Epithelial cell of esophagus (primary cell): ENCODE data around the gene MAGI2.

ENCODE experiments used
- DNase-seq: peaks from one replicate; pipeline ENCODE4 v3.0.0; 2010; ENCODE audit warnings: low read depth
- H3K4me3 ChIP-seq: 2 replicates; pipeline ENCODE4 v1.5.1; 2011; ENCODE audit warnings: mild to moderate bottlenecking, low read length, control low read depth
- TF ChIP-seq, protein P1 (sequence below): IDR thresholded peaks from 2 replicates; pipeline ENCODE4 v1.5.1; 2011; ENCODE audit warnings: low read depth, mild to moderate bottlenecking, low read length, control low read depth, inconsistent platforms; ENCODE audit not compliant: insufficient read depth; ENCODE audit errors: missing control alignments

Gene MAGI2

DNA sequence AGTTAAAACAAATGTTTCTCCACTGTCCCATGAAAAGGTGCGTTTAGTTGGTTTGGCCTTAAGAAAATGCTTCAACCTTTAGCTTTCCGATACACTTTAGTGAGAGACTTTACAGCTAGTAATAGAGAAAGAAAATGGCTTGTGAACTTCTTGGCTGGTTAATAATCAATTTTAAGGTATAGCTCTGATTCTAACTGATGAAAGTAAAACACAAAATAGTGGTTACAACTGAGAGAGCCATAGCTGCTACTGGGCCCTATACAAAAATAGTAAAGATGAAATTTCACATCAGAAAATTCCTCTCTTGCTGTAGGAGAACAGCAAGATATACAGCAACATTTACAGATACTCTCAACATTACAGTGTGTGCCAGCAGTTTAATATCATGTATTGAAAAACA lies 1283.5 kb downstream of the MAGI2 start:
- H3K4me3 ChIP-seq, result no peak overlapping the region
- TF ChIP-seq, protein P1, sequence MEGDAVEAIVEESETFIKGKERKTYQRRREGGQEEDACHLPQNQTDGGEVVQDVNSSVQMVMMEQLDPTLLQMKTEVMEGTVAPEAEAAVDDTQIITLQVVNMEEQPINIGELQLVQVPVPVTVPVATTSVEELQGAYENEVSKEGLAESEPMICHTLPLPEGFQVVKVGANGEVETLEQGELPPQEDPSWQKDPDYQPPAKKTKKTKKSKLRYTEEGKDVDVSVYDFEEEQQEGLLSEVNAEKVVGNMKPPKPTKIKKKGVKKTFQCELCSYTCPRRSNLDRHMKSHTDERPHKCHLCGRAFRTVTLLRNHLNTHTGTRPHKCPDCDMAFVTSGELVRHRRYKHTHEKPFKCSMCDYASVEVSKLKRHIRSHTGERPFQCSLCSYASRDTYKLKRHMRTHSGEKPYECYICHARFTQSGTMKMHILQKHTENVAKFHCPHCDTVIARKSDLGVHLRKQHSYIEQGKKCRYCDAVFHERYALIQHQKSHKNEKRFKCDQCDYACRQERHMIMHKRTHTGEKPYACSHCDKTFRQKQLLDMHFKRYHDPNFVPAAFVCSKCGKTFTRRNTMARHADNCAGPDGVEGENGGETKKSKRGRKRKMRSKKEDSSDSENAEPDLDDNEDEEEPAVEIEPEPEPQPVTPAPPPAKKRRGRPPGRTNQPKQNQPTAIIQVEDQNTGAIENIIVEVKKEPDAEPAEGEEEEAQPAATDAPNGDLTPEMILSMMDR, result no peak
- DNase-seq, result no peak

DNA sequence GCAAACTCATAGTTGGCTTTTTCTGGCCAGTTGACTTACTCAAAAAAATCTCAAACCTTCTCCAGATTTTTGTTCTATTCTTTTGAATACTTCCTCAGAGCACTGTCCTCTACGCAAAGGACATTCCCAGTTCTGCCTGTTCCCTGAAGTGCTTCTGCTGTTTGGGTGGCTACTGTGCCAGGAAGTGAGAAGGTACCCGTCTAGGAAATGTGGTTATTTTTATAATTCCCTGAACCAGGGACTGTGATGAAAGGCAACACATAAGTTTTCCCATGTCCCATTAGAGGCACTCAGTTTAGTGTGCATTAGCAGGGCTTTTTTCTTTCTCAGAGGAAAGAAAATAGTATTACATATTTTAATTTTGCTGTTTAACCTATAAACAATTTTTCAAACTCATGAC lies 1284.6 kb downstream of the MAGI2 start:
- H3K4me3 ChIP-seq, result no peak overlapping the region
- TF ChIP-seq, protein P1, result no peak
- DNase-seq, result no peak

DNA sequence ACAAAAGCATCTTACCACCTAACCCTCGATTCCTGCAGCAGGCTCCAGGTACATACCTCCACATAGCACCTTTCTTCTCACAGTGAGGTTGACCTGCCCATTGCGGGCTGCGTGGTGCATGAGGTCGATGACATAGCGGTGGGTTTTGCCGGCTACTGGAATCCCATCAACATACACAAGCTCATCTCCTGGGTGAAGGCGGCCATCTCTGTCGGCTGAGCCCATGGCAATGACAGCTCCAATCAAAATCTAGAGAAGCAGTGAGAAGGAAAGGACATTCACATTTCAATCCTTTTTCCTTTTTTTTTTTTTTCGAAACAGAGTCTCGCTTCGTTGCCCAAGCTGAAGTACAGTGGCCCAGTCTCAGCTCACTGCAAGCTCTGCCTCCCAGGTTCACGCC lies 1285.6 kb downstream of the MAGI2 start:
- TF ChIP-seq, protein P1, result no peak
- no peak overlapping the region for H3K4me3 ChIP-seq
- DNase-seq, result no peak

DNA sequence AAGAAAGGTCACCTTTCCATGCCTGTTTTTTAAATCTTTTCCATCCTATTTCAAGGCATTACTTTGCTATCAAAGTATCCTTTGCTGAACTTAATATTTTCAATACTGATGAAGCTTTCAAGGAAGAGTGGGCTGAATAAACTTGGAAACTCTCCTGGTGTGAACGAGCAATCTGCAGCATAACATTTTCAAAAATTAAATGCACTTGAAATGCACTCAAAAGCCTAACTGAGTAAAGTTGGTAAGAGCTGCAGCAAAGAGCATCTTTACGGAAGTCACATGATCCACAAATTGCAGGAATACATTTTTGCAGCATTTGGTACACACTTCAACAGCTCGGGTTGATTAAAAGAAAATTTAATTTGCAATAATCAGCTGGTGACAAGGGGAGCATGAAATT lies 1287.6 kb downstream of the MAGI2 start:
- no peak overlapping the region for H3K4me3 ChIP-seq
- no peak for DNase-seq
- TF ChIP-seq, protein P1, result no peak

DNA sequence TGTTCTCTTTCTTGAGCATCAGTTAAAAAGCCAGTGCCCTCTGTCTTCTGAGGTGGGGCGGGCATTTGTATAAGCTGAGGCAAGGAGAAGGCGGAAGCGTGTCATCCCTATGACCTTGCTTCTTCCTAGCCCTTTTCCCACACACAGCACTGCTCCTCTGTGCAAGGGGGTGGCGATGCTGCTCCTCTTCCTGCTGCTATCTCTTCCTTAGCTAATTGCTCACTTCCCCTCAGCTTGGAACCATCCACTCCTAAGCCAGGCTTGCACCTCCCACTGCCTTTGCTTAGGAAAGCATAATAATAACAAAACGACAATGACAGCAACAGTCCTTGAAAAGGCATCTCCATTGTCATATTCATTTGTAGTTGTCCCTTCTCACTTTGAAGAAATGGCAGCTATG lies 1288.0 kb downstream of the MAGI2 start:
- DNase-seq, result no peak
- no peak overlapping the region for H3K4me3 ChIP-seq
- TF ChIP-seq, protein P1, result no peak

DNA sequence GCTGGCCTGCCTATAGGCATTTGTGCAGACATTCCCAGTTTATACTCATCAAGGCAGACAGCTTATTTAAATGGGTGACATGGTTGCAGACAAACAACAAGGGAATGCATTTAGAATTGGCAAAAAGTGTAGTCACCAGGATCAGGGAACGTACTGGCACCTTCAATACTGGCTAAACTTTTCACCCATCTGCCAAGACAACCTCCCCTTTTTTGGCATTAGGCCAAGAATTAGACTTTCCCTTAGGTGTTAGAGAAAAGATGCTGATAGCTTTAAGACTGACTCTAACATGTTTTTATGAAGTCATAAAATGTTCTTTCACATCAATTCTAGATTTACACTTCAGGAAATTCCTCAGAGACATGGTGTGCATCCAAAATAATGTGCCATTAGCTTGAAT lies 1289.0 kb downstream of the MAGI2 start:
- no peak for DNase-seq
- no peak overlapping the region for H3K4me3 ChIP-seq
- TF ChIP-seq, protein P1, result no peak

DNA sequence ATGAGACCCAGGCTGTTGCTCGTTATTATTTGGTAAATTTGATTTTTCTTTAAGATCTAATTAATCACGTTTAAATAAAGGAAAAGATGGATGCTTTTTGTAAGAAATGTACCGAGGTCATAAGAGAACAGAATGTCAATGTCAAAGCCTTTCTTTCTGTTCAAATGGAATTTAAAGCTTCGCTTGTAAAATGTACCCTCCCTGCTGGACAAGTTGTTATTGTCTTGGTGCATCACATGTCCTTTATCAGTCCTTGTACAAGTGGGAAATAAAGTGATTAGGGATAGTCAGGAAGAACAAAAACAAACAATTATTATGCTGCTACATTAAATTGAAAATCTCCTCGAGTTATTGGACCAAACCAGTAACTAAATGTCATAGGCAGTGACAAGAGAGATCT lies 1291.7 kb downstream of the MAGI2 start:
- TF ChIP-seq, protein P1, result no peak
- no peak overlapping the region for H3K4me3 ChIP-seq
- no peak for DNase-seq
